DMS53 (cell line): ENCODE results near the gene ARHGAP19.

Experiments
- DNase-seq: peaks from one replicate; lab custom pipeline; 2025; lab: John Stamatoyannopoulos, UW

ARHGAP19 gene

GRCh38 chr10:97292097-97292861, at the start of gene ARHGAP19:
TSS of gene ARHGAP19 (minus strand) at chr10:97292637. CDS start at chr10:97292627, 10 bp downstream.
- DNase-seq, result peak; percentile 99

- DNase-seq, result no peak
Measured at GRCh38 chr10:97341416-97341815, 49.0 kb upstream of the ARHGAP19 start.

GRCh38 chr10:97338041-97338440, 45.6 kb upstream of the ARHGAP19 start:
- no peak for DNase-seq

GRCh38 chr10:97336942-97337831, 44.8 kb upstream of the ARHGAP19 start:
- DNase-seq, result peak; percentile 56

GRCh38 chr10:97336446-97336845, 44.0 kb upstream of the ARHGAP19 start:
- DNase-seq, result no peak

GRCh38 chr10:97336006-97336405, 43.6 kb upstream of the ARHGAP19 start:
- DNase-seq, result no peak

GRCh38 chr10:97335188-97335619, 42.8 kb upstream of the ARHGAP19 start:
- no peak for DNase-seq

- peak; percentile 96 for DNase-seq
Measured at GRCh38 chr10:97334370-97335175, 42.1 kb upstream of the ARHGAP19 start, which contains the start of gene FRAT2. TSS of gene FRAT2 (minus strand) at chr10:97334729. CDS start at chr10:97334572, 157 bp downstream.

GRCh38 chr10:97333601-97334369, 41.3 kb upstream of the ARHGAP19 start:
- peak; percentile 78 for DNase-seq

- no peak for DNase-seq
Measured at GRCh38 chr10:97333351-97333600, 40.8 kb upstream of the ARHGAP19 start.

- DNase-seq, result peak; percentile 71
Measured at GRCh38 chr10:97332591-97333350, 40.3 kb upstream of the ARHGAP19 start.

- DNase-seq, result no peak
Measured at GRCh38 chr10:97331153-97331703, 38.8 kb upstream of the ARHGAP19 start.

- DNase-seq, result no peak
Measured at GRCh38 chr10:97329766-97330165, 37.3 kb upstream of the ARHGAP19 start.

- DNase-seq, result no peak
Measured at GRCh38 chr10:97328646-97329453, 36.4 kb upstream of the ARHGAP19 start.

- DNase-seq, result peak; percentile 93
Measured at GRCh38 chr10:97327348-97328294, 35.2 kb upstream of the ARHGAP19 start.

- DNase-seq, result no peak
Measured at GRCh38 chr10:97325754-97326153, 33.3 kb upstream of the ARHGAP19 start.

- no peak for DNase-seq
Measured at GRCh38 chr10:97323501-97323900, 31.1 kb upstream of the ARHGAP19 start.

- no peak for DNase-seq
Measured at GRCh38 chr10:97321804-97322190, 29.4 kb upstream of the ARHGAP19 start.
